Nephron (organoid): ENCODE results near the gene COPZ1.

Experiments used
- H3K27ac Mint-ChIP-seq, 3 experiments: 2 replicates each; pipeline ENCODE4 v1.8.0; 2020; ENCODE audit warnings: mixed read lengths in 3 of 3, mild to moderate bottlenecking in 2 of 3, moderate library complexity in 1 of 3
- H3K27me3 Mint-ChIP-seq: 2 replicates; pipeline ENCODE4 v1.8.0; 2021; ENCODE audit warnings: low read depth, mild to moderate bottlenecking, moderate library complexity, mixed read lengths
- H3K36me3 Mint-ChIP-seq: 2 replicates; pipeline ENCODE4 v1.8.0; 2020; ENCODE audit warnings: low read depth, mixed read lengths
- H3K4me1 Mint-ChIP-seq: 2 replicates; pipeline ENCODE4 v1.8.0; 2020; ENCODE audit warnings: mixed read lengths
- H3K4me3 Mint-ChIP-seq, 3 experiments: 2 replicates each; pipeline ENCODE4 v1.8.0; 2020; ENCODE audit warnings: mild to moderate bottlenecking in 3 of 3, mixed read lengths in 3 of 3, moderate library complexity in 2 of 3
- H3K9me3 Mint-ChIP-seq: 2 replicates; pipeline ENCODE4 v1.8.0; 2020; ENCODE audit warnings: mixed read lengths
- CTCF ChIP-seq, 3 experiments: fragments of 200-600 bp; sonication (generic); IDR thresholded peaks; one replicate each; pipeline ENCODE4 v1.5.0; 2021; ENCODE audit warnings: antibody characterized with exemption in 3 of 3; ENCODE audit not compliant: unreplicated experiment in 3 of 3

Gene COPZ1

GRCh38 chr12:54398218-54398617 lies 73.3 kb downstream of the COPZ1 start:
- H3K27me3 Mint-ChIP-seq = no peaks in the 10 kb centered on the region
- no peak overlapping the region for H3K4me3 Mint-ChIP-seq
- peaks cover 13% of the 10 kb centered on the region for H3K4me1 Mint-ChIP-seq
- no peak for TF ChIP-seq CTCF (IDR thresholded peaks at IDR 0.05; ENCODE audit: unreplicated experiment in 3 of 3)
- no peaks in the 10 kb centered on the region for H3K9me3 Mint-ChIP-seq
- peaks cover 59% of the 10 kb centered on the region for H3K36me3 Mint-ChIP-seq
- no peak overlapping the region for H3K27ac Mint-ChIP-seq

- Mint-ChIP-seq H3K9me3 (no peaks in the 10 kb centered on the region), H3K27ac (no peak overlapping the region), H3K36me3 (peaks cover 63% of the 10 kb centered on the region), H3K27me3 (no peaks in the 10 kb centered on the region), H3K4me1 (peaks cover 3% of the 10 kb centered on the region), H3K4me3 (no peak overlapping the region)
- TF ChIP-seq CTCF (IDR thresholded peaks at IDR 0.05; ENCODE audit: unreplicated experiment in 3 of 3) = peak; percentile 96 to 97 (median 96)
Measured at GRCh38 chr12:54398995-54399793, 74.3 kb downstream of the COPZ1 start.

- Mint-ChIP-seq H3K4me1 (no peaks in the 10 kb centered on the region), H3K9me3 (no peaks in the 10 kb centered on the region), H3K27ac (no peak overlapping the region), H3K36me3 (peaks cover 60% of the 10 kb centered on the region), H3K27me3 (no peaks in the 10 kb centered on the region), H3K4me3 (no peak overlapping the region)
- no peak for TF ChIP-seq CTCF (IDR thresholded peaks at IDR 0.05; ENCODE audit: unreplicated experiment in 3 of 3)
Measured at GRCh38 chr12:54401119-54401518, 76.2 kb downstream of the COPZ1 start.
